ENCODE data around the gene SLC26A9. TPM values are rescaled to one million over a fixed set of nuclear protein-coding genes. Genes with fewer than 3 reads are reported as not detected.

SLC26A9 gene
- total and polyA plus RNA-seq, 10 of the 15 experiments (the other 5 are each of a cell fraction or from before 2014, with no cell fraction given) = 0.09 to 0.40 (median 0.17) TPM

- no peak for ATAC-seq
- DNase-seq (ENCODE audit: low read depth, low spot score) = no peak
- in situ Hi-C loops (cut with MboI) = no loop called here
- Histone ChIP-seq H2AFZ (ENCODE audit: control insufficient read depth, low read depth, low read length) (no peak overlapping the region), H3K9ac (ENCODE audit: control insufficient read depth, insufficient read depth, low read length) (no peak overlapping the region), H3K4me2 (ENCODE audit: control insufficient read depth, insufficient read depth) (no peak overlapping the region), H3K4me1 (ENCODE audit: control insufficient read depth, insufficient read depth, low read length) (no peaks in the 10 kb centered on the region; the same call in 1 of the 2 replicates), H4K20me1 (ENCODE audit: control insufficient read depth, insufficient read depth) (no peaks in the 10 kb centered on the region), H3K27me3 (replicated peaks in 1 of 2; ENCODE audit: control insufficient read depth in 2 of 2, insufficient read depth in 2 of 2, low read length in 1 of 2) (peaks cover 2 to 5% of the 10 kb centered on the region in 2 experiments; a peak in 1 of 4 replicates), H3K27ac (ENCODE audit: control insufficient read depth, insufficient read depth) (no peak overlapping the region), H3K36me3 (ENCODE audit: control insufficient read depth in 2 of 2, insufficient read depth in 2 of 2, low read length in 1 of 2) (no peaks in the 10 kb centered on the region), H3K79me2 (ENCODE audit: control insufficient read depth, insufficient read depth, low read length) (no peaks in the 10 kb centered on the region), H3K4me3 (no peak overlapping the region), H3K9me3 (replicated peaks; ENCODE audit: control insufficient read depth, insufficient read depth, low read length) (no peaks in the 10 kb centered on the region)
- ChIA-PET SMC1A (ENCODE audit: uncharacterized antibody, unreplicated experiment) (interaction anchor here (0.7 to 4.8 kb wide), 9 partner anchors 61 to 258 kb away, joined by 3 to 110 read pairs (median 11); no protein-coding TSS in a partner anchor), RAD21 (ENCODE audit: unreplicated experiment) (interaction anchor here (0.6 to 6.2 kb wide), 9 partner anchors 9 to 258 kb away, joined by 3 to 158 read pairs (median 6); no protein-coding TSS in a partner anchor), CTCF (interaction anchor here (0.6 to 8.2 kb wide), 14 partner anchors 9 to 325 kb away, joined by 3 to 230 read pairs (median 6); no protein-coding TSS in a partner anchor), POLR2A (interaction anchor here (0.7 to 1.2 kb wide), 2 partner anchors 11 to 240 kb away, joined by 3 read pairs; no protein-coding TSS in a partner anchor)
- intact Hi-C loops (cut with micrococcal nuclease; ENCODE audit: unreplicated experiment) = loop anchor here (5.0 kb wide), 2 partner anchors 104 to 259 kb away; partner anchors contain the start of gene SLC41A1
- WGBS (ENCODE audit: insufficient coverage, insufficient replicate concordance, low lambda C conversion rate, missing lambda C conversion rate) = 51% methylated on average over 7 of the region's 7 CpGs
- no peak for TF ChIP-seq NR2F1 (conservative IDR thresholded peaks at IDR 0.05)
- TF ChIP-seq ATF2 (IDR thresholded peaks at IDR 0.05; ENCODE audit: low read length) = no peak
- no peak for TF ChIP-seq NR2C2 (IDR thresholded peaks at IDR 0.05; ENCODE audit: borderline replicate concordance, control insufficient read depth, insufficient read length, low read depth)
- TF ChIP-seq POU2F2 (IDR thresholded peaks at IDR 0.05; ENCODE audit: borderline replicate concordance, low read depth, low read length) = no peak
- TF ChIP-seq MXI1 (IDR thresholded peaks at IDR 0.05; ENCODE audit: low read depth, low read length) = no peak
- no TSS peak for BruUV-seq (replicated peaks)
- FAIRE-seq = no peak
Observed at GRCh38 chr1:205916541-205916940, 26.7 kb downstream of the SLC26A9 start.
